HEK293T (cell line): Measurements from ENCODE around the gene HBA2.

Experiments used
- ARNT ChIP-seq: fragments of 450-650 bp; IDR thresholded peaks from 2 replicates; pipeline ENCODE4 v1.6.1; 2017; ENCODE audit warnings: mild to moderate bottlenecking
- BHLHE40 ChIP-seq: fragments of 450-650 bp; IDR thresholded peaks from 2 replicates; pipeline ENCODE4 v1.6.1; 2016; ENCODE audit warnings: mild to moderate bottlenecking, moderate library complexity, borderline replicate concordance
- ELF4 ChIP-seq: fragments of 450-650 bp; IDR thresholded peaks from 2 replicates; pipeline ENCODE4 v1.6.1; 2017; ENCODE audit warnings: antibody characterized with exemption
- FOXK2 ChIP-seq: fragments of 450-650 bp; IDR thresholded peaks from 2 replicates; pipeline ENCODE4 v1.6.1; 2016; ENCODE audit warnings: mild to moderate bottlenecking
- FOXM1 ChIP-seq: fragments of 450-650 bp; IDR thresholded peaks from 2 replicates; pipeline ENCODE4 v1.6.1; 2017; ENCODE audit warnings: mild to moderate bottlenecking, borderline replicate concordance
- NFRKB ChIP-seq: fragments of 450-650 bp; IDR thresholded peaks from 2 replicates; pipeline ENCODE4 v1.6.1; 2016; ENCODE audit warnings: mild to moderate bottlenecking, moderate library complexity

DNA sequence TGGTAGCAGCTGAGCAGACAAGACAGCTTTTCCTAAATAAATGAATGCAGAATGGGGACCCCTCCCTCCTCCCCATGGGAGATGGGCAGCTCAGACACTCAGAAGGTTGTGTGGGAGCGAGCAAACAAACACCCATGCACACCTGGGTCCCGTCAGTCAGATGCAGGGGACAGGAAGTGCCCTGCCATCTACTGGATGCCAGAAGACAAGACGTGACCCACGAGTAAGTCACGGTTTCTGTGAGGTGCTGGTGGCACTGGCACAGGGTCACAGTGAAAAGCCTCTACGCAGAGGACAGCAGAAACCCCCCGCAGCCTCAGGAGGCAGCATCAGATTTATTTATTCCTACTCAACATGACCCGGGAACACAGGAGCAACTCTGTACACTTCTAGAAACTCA, 16.0 kb downstream of the HBA2 start:
- TF ChIP-seq ARNT: no peak
- no peak for TF ChIP-seq NFRKB
- no peak for TF ChIP-seq FOXM1
- no peak for TF ChIP-seq FOXK2
- no peak for TF ChIP-seq BHLHE40
- no peak for TF ChIP-seq ELF4
